MM.1S (cell line): ENCODE data around the gene TUBD1.

ENCODE experiments used
- CTCF ChIP-seq: fragments of 300-600 bp; sonication (generic); IDR thresholded peaks from 2 replicates; pipeline ENCODE4 v1.5.1; 2016; ENCODE audit warnings: antibody characterized with exemption, low read length, mixed read lengths
- EZH2 ChIP-seq: fragments of 300-600 bp; sonication (generic); optimal IDR thresholded peaks from 2 replicates; pipeline ENCODE3; 2017; ENCODE audit warnings: low read depth, mild to moderate bottlenecking, antibody characterized with exemption, low read length, mixed read lengths
- EZH2phosphoT487 ChIP-seq: fragments of 300-600 bp; sonication (generic); IDR thresholded peaks from 2 replicates; pipeline ENCODE4 v1.6.1; 2018; ENCODE audit warnings: antibody characterized with exemption, low read length

DNA sequence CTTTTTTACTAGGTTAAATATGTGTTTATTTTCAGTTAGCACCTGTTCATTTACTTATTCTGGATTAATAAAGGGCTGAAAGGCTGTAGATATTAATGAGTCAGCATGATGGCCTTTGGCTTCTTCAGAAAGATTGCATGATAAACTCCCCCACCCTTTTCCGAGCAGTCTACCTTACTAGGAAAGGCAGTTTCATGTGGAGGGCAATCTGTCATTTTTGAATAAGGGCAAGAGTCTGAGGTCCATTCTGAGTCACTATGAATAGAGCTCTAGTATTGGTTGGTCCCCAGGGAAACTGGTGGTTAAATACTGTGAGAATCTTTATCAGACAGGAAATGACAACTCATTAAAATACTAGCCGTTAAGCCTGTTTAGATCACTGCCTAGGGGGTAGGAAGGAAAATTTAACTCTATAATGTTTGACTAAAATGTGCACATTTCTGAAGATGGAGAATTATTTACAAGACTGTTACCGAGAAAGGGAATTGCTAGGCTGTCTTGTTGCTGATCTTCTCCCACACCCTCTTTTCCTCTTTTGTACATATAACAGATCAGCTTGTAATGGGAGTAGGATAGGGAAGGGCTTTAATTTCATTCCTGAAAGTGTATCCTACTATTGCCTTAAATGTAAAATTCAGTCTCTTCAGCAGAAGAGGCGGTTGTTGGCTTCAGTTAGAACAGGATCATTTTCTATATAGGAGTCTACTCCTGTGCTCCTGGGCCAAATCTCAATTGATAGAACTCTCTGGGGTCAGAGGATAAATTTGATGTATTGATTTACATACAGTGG lies 63.3 kb downstream of the TUBD1 start:
- TF ChIP-seq CTCF = no peak
- TF ChIP-seq EZH2 = no peak
- no peak for TF ChIP-seq EZH2phosphoT487
